Measurements from ENCODE around the gene BCKDHA. TPM values are rescaled to one million over a fixed set of nuclear protein-coding genes. Genes with fewer than 3 reads are reported as not detected.

BCKDHA gene
- total and polyA plus RNA-seq, 9 of the 15 experiments (the other 6 are each of a cell fraction or from before 2014, with no cell fraction given): 4.5 to 52.5 (median 14.1) TPM

DNA sequence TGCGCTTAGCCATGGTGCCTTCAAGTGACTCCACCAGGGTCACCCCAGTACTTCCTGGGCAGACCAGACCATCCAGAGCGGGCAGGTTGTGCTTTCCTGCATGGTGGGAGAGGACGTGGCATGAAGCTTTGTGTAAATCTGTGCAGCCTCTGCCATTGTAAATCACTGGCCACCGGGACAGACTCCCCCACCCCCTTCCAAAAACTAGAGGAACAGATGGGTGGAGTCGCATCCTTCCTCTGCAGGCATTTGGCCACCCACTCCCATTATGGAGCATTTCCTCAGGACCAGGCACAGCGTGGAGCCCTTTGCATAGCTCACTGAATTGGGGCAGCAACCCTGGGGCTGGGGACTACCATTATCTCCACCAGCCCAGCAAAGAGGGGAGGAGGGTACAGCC is 8.2 kb downstream of the BCKDHA start:
- ChIA-PET CTCF (ENCODE audit: low intra/inter-chr PET ratio) (no interaction called here), POLR2A (no interaction called here)
- ATAC-seq: no peak
- Histone ChIP-seq H3K27ac (ENCODE audit: extremely low read depth, low read depth, low read length) (no peak overlapping the region), H3K4me3 (no peak overlapping the region), H3K9me3 (replicated peaks; ENCODE audit: control insufficient read depth, insufficient read depth, low read depth, low read length) (no peaks in the 10 kb centered on the region), H3K4me2 (ENCODE audit: insufficient read depth, low read length) (no peak overlapping the region), H3K9me1 (ENCODE audit: control insufficient read depth, insufficient read depth, low read length) (no peaks in the 10 kb centered on the region), H3K36me3 (ENCODE audit: control insufficient read depth, insufficient read depth, low read length) (peaks cover 3% of the 10 kb centered on the region; the same call in 1 of the 3 replicates), H3K79me2 (ENCODE audit: control insufficient read depth, insufficient read depth, low read length) (no peaks in the 10 kb centered on the region), H3K4me1 (replicated peaks in 1 of 2; ENCODE audit: control insufficient read depth in 2 of 2, insufficient read depth in 2 of 2, low read length in 2 of 2) (peaks cover 6 to 12% of the 10 kb centered on the region in 2 experiments; a peak in 4 of 5 replicates), H4K20me1 (replicated peaks; ENCODE audit: control insufficient read depth, insufficient read depth, low read length) (no peaks in the 10 kb centered on the region), H3K27me3 (ENCODE audit: control insufficient read depth in 2 of 2, insufficient read depth in 2 of 2, low read length in 2 of 2) (no peaks in the 10 kb centered on the region), H2AFZ (ENCODE audit: low read depth, low read length) (no peak overlapping the region), H3K9ac (ENCODE audit: insufficient read depth in 1 of 2, low read depth in 2 of 2, low read length in 2 of 2) (peak overlapping the region in 1 of 2 experiments; percentile 58; a peak in 1 of 4 replicates)
- no peak for DNase-seq (ENCODE audit: extremely low read depth in 1 of 4, low spot score in 3 of 4)
- no TSS peak for BruUV-seq (replicated peaks)
- FAIRE-seq: no peak
- intact Hi-C loops (cut with micrococcal nuclease): no loop called here
- in situ Hi-C loops (cut with MboI): no loop called here
- 62% methylated on average over 5 of the region's 6 CpGs for WGBS (ENCODE audit: insufficient coverage, low coverage, missing lambda C conversion rate)
- TF ChIP-seq U2AF1 (optimal IDR thresholded peaks at IDR 0.05; ENCODE audit: low read depth, low read length) (no peak), HMG20B (CRISPR knock-in tag; IDR thresholded peaks at IDR 0.05) (no peak), FOXK2 (conservative IDR thresholded peaks at IDR 0.05 in 1 of 2, IDR thresholded peaks at IDR 0.05 in 1 of 2; ENCODE audit: low read depth in 2 of 2) (no peak), ZFP1 (CRISPR knock-in tag; IDR thresholded peaks at IDR 0.05) (no peak), FUS (optimal IDR thresholded peaks at IDR 0.05; ENCODE audit: low read depth, low read length) (no peak), NONO (IDR thresholded peaks at IDR 0.05; ENCODE audit: low read depth in 2 of 2, low read length in 1 of 2) (no peak), ZNF121 (CRISPR knock-in tag; conservative IDR thresholded peaks at IDR 0.05) (no peak)
- TF ChIP-seq, protein P1, sequence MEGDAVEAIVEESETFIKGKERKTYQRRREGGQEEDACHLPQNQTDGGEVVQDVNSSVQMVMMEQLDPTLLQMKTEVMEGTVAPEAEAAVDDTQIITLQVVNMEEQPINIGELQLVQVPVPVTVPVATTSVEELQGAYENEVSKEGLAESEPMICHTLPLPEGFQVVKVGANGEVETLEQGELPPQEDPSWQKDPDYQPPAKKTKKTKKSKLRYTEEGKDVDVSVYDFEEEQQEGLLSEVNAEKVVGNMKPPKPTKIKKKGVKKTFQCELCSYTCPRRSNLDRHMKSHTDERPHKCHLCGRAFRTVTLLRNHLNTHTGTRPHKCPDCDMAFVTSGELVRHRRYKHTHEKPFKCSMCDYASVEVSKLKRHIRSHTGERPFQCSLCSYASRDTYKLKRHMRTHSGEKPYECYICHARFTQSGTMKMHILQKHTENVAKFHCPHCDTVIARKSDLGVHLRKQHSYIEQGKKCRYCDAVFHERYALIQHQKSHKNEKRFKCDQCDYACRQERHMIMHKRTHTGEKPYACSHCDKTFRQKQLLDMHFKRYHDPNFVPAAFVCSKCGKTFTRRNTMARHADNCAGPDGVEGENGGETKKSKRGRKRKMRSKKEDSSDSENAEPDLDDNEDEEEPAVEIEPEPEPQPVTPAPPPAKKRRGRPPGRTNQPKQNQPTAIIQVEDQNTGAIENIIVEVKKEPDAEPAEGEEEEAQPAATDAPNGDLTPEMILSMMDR (IDR thresholded peaks at IDR 0.05 in 2 of 3, conservative IDR thresholded peaks at IDR 0.05 in 1 of 3; ENCODE audit: insufficient read depth in 2 of 3, low read depth in 1 of 3, low read length in 3 of 3): no peak
- TF ChIP-seq, protein P2, sequence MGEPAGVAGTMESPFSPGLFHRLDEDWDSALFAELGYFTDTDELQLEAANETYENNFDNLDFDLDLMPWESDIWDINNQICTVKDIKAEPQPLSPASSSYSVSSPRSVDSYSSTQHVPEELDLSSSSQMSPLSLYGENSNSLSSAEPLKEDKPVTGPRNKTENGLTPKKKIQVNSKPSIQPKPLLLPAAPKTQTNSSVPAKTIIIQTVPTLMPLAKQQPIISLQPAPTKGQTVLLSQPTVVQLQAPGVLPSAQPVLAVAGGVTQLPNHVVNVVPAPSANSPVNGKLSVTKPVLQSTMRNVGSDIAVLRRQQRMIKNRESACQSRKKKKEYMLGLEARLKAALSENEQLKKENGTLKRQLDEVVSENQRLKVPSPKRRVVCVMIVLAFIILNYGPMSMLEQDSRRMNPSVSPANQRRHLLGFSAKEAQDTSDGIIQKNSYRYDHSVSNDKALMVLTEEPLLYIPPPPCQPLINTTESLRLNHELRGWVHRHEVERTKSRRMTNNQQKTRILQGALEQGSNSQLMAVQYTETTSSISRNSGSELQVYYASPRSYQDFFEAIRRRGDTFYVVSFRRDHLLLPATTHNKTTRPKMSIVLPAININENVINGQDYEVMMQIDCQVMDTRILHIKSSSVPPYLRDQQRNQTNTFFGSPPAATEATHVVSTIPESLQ (CRISPR knock-in tag; IDR thresholded peaks at IDR 0.05): no peak
- TF ChIP-seq, protein P3, sequence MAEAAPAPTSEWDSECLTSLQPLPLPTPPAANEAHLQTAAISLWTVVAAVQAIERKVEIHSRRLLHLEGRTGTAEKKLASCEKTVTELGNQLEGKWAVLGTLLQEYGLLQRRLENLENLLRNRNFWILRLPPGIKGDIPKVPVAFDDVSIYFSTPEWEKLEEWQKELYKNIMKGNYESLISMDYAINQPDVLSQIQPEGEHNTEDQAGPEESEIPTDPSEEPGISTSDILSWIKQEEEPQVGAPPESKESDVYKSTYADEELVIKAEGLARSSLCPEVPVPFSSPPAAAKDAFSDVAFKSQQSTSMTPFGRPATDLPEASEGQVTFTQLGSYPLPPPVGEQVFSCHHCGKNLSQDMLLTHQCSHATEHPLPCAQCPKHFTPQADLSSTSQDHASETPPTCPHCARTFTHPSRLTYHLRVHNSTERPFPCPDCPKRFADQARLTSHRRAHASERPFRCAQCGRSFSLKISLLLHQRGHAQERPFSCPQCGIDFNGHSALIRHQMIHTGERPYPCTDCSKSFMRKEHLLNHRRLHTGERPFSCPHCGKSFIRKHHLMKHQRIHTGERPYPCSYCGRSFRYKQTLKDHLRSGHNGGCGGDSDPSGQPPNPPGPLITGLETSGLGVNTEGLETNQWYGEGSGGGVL (CRISPR knock-in tag; IDR thresholded peaks at IDR 0.05): no peak

Data from K562 (cell line).